HG03064 (cell line): Measurements from ENCODE around the gene MAST4.

Experiments
- ATAC-seq: cut with Tn5 transposase; IDR thresholded peaks from one replicate; pipeline ENCODE4 v1.9.1; 2021; ENCODE audit warnings: low read depth; ENCODE audit not compliant: unreplicated experiment

The MAST4 gene

DNA sequence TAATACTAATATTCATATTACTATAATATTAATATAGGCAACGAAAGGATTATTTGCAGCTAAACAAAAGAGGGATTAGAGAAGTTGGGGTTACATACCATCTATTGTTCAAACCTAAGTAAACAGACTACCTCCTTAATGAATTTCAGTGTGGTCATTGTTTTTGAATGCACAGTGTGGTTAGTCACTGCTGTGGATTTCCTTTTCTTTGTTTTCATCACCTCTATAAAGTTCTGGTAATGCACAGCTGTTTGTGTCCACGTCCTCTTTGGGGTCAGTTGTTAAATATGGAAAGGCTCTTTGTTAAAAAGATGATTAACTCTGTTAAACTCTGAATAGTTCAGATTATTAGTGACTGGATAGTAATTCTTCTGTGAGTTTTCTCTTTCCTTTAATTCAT, 233.6 kb downstream of the MAST4 start:
- no peak for ATAC-seq

DNA sequence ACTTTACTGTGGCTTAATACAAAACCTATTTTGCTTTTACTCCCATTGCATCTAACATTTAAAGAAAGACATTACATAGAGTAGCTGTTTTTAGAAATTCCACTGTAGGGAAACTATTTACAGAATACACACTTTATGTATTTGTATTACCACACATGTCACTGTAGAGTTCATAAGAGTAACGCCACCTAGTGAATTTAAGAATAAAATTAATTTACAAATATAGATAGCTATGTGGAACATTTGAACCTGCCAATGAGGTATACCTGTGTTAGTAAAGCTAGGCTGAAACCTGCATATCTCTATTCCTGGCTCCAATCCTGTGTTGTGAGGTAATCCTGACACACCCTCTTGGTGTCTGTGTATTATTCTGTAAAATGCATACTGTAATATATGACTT, 234.4 kb downstream of the MAST4 start:
- ATAC-seq, result no peak

DNA sequence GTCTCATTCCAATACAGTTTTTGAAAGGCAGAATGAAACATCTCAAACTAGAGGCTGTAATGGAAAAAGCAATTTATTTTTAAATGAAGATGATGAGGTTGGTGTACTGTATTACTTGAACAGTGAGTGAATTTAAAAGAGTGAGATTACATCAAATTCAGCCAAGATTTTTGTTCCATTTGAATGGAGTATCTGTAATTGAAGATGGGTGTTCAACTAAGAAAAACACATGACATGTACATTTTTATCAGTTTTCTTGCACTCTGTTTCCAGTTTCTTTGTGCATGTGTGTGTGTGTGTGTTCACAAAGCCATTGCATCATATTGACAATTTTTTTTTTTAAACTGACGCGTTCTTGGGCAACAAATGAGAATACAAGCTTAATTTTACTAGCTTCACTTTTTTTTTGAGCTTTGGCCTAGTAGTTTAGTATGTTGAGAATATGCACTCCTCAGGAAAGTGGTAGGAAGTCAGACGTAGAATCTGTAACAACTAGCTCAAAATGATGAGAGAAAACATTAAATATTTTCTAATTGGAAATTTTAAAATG, 243.5 kb downstream of the MAST4 start:
- no peak for ATAC-seq

DNA sequence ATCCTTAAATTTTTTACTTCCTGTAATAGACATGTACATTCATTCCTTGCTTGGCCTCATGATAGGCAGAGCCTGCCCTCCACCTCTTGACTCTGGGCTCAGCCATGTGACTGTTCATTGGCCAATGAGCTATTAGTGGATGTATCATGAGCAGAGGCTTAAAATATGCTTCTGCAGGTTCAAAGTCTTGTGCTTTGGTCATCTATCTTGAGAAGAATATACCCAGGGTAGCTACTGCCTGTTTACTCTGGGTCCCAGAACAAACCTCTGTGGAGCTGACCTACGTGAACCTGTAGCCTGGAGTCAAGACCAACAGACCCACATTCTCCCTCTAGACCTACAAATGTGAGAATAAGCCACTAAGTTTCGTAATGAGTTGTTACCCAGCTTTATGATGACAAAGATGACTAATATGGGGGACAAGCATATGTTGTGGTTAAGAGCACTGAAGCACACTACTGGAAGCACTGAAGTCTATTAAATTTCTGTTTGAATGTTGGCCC, 244.4 kb downstream of the MAST4 start:
- peak; percentile 100 for ATAC-seq

DNA sequence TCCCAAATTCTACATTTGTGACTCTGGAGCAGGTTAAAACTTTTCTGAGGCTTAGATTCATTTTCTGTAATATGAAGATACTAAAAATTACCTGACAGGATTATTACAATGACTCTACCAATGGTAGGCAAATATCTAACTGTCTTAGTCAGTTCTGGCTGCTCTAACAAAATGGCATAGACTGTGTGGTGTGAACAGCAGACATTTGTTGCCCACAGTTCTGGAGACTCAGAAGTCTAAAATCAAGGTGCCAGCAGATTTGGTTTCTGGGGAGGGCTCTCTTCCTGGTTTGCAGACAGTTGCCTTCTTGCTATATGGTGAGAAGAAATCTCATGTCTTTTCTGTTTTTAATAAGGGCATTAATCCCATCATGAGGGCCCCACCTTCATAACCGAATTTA, 245.1 kb downstream of the MAST4 start:
- ATAC-seq, result no peak

- ATAC-seq, result no peak
These were observed 246.3 kb downstream of the MAST4 start for GRCh38 chr5:66842540-66842939.

DNA sequence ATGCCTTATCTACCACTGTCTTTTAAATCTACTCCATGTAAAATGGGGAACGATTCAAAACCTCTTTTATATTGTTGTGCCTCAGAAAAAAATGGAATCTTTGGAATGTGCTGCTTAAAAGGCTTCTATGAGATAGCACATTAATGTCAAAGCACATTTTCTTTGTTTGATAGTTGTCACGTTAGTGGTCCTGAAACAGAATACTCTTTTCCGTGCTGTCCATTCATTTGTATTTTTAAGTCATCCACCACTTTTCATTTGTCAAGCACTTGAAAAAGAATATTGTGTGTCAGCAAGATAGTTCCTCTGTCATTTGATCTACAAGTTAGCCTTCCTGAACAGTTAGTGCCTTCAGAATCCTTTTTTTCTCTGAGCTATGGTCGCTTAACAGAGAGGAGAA, 246.9 kb downstream of the MAST4 start:
- ATAC-seq, result no peak

DNA sequence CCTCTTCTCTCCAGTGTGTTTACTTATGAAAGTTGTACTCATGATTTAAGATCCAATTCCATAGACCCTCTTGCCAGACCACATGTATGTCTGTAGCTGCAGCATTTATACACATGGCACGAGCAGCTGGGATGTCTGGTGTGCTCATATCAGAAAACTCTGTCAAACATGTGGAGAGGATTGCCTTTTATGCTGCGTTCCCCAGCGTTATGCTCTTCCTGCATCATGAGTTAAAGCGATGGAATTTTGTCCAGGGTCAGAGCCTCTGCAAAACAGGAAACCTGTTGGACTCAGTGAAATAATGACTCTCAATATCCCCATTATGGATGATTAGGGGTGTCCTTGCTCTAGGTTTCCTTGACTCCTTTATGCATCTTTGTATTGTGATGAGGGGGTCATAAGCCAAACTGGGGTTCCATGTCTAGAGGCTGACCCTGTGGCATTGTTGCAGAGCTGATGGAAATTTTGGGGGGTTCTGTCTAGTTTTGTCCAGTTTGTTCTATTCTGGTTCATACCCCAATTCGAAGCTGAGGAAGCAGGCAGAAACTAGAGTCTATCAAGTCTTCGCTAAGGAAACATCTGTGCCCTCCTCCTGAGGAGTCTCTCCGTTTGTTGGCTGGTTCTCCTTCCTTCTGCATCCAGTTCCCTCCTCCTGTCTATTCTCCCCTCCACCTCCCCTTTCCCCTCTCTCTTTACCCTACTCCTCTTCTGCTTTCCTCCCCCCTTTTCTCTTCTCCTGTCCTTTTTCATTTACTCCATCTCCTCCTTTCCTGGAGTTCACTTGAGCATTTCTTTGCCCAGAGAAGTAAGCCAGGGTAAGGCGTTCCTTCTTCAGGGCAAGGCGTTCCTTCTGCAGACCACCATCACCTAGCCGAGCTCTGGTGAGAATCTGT, 252.8 kb downstream of the MAST4 start:
- ATAC-seq, result no peak

GRCh38 chr5:66849803-66850202, 253.6 kb downstream of the MAST4 start:
- ATAC-seq, result no peak

- ATAC-seq, result no peak
These were observed 254.3 kb downstream of the MAST4 start for GRCh38 chr5:66850354-66851075.

GRCh38 chr5:66851306-66851705, 255.1 kb downstream of the MAST4 start:
- no peak for ATAC-seq

DNA sequence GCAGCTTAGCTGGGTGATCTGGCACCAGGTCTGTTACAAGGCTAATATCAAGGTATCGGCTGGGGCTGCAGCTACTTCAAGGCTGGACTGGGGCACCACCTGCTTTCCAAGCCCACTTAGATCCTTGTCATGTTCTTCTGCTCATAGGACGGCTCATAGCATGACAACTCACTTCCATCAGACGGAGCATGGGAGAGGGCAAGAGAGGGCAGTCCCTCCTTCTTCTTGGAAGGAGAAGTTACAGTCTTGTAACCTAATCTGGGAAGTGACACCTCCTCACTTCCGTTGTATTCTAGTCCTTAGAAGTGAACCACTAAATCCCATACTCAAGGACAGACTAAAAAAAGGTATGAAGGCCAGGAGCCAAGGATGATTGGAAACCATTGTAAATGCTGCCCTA, 258.2 kb downstream of the MAST4 start:
- no peak for ATAC-seq

GRCh38 chr5:66856041-66856805, 260.0 kb downstream of the MAST4 start:
- no peak for ATAC-seq

DNA sequence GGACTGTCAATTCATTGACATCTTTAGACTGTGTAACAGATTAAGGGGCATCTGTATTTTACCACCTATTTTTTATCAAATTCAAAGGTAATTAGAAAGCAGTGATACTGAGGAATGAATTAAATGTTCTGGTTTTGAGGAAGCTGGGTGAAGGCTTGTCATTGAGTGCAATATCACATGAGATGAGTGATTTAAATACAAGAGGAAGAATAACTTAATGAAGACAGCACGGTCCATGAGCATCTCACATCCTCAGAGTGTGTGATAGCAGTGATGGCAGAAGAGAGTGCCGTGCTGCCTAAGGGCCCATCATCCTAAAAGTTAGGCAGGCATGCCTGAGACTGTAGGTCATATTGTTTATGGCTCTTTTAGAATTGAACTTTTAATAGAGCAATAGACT, 263.3 kb downstream of the MAST4 start:
- ATAC-seq, result no peak

- ATAC-seq, result no peak
These were observed 264.2 kb downstream of the MAST4 start for GRCh38 chr5:66860199-66860975.

- no peak for ATAC-seq
These were observed 265.2 kb downstream of the MAST4 start for GRCh38 chr5:66861402-66861801.

DNA sequence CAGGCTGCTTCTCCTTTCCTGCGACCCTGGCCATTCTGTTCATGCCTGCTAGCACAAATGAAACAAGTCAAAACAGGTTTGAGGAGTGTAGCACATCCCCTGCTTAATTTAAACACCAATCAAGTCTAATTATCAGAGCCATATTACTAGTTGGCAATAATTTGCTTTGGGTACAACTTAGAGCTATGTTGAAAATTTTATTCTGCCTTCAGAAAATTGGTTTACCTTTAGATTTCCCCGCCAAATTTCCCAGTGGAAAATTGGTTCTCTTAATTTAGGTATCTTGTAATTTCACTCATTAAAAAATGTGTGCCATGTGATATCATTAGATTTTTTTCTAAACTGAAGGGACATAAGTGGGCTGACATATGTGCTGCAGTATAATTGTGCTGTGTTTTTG, 265.8 kb downstream of the MAST4 start:
- no peak for ATAC-seq

DNA sequence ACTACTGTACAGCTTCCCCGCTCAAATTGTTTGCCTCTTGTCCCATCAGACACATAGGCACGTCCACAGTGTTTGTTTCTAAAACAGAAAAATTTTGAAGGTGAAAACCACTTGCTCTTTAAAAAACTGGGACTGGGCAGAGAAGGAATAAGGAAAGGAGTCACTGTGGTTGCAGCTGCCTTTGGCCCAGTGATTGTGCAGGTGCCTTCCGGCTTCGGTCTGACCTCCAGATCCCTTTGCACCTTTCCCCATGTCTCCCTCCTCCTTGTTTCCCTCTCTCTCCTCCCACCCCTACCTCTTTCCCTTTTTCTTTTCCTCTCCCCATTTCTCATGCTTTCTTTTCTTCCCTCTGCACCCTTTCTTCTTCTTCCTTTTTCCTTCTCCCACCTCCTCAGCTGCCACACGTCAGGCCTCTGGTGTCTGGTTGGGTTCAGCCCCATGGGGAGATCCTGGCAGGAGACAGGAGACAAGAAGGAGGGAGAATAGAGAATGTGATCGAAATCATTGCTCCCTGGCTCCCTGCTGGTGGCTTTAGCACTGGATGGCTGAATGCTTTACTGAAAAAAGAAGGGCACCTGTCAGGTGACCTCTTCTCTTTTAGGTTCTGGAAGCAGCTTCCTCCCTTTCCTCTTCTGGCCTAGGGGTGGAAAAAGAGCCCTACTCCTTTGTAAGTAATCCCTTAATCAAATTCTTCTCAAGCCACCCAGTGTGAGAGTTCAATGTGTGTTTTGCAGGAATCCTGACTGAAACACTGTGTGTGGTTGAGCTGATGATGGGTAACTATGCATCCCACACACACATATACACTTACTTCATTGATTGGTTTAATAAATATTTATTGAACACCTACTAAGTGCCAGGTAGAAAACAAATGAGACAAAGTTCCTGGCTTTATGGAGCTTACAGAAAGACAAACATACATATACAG, 267.3 kb downstream of the MAST4 start:
- ATAC-seq, result no peak
